ENCODE data around the gene ID1.
A peak's percentile ranks its signal among the peaks of the same experiment; 100 is the strongest.
"Not testable (repeated sequence)": the region's sequence is repeated elsewhere in the genome, so short reads cannot be mapped to it uniquely, and the experiment has no call there.

The ID1 gene

GRCh38 chr20:31603822-31604566 is 1.1 kb upstream of the ID1 start:
- TF ChIP-seq CTCF (conservative IDR thresholded peaks at IDR 0.05; ENCODE audit: low read length) = no peak
- DNase-seq (ENCODE audit: low read depth) = peak; percentile 87
- peak overlapping the region; percentile 96 for H3K4me3 ChIP-seq (ENCODE audit: low read length)

- peak overlapping the region; percentile 96 for H3K4me3 ChIP-seq (ENCODE audit: low read length)
- TF ChIP-seq CTCF (conservative IDR thresholded peaks at IDR 0.05; ENCODE audit: low read length) = no peak
- DNase-seq (ENCODE audit: low read depth) = no peak
Observed at GRCh38 chr20:31604567-31605030, 490 bp upstream of the ID1 start.

- DNase-seq (ENCODE audit: low read depth) = no peak
- TF ChIP-seq CTCF (conservative IDR thresholded peaks at IDR 0.05; ENCODE audit: low read length) = 0 out of 2 replicates have a peak, but pooled peaks have one; percentile 7
- peak overlapping the region; percentile 96 for H3K4me3 ChIP-seq (ENCODE audit: low read length)
Observed at GRCh38 chr20:31605902-31606803, 1.1 kb downstream of the ID1 start.

GRCh38 chr20:31606804-31607639 is 1.9 kb downstream of the ID1 start:
- TF ChIP-seq CTCF (conservative IDR thresholded peaks at IDR 0.05; ENCODE audit: low read length) = no peak
- H3K4me3 ChIP-seq (ENCODE audit: low read length) = peak overlapping the region; percentile 96
- peak; percentile 41 for DNase-seq (ENCODE audit: low read depth)

GRCh38 chr20:31607640-31608250 is 2.7 kb downstream of the ID1 start:
- no peak for TF ChIP-seq CTCF (conservative IDR thresholded peaks at IDR 0.05; ENCODE audit: low read length)
- DNase-seq (ENCODE audit: low read depth) = no peak
- H3K4me3 ChIP-seq (ENCODE audit: low read length) = peak overlapping the region; percentile 96

- peak; percentile 48 for DNase-seq (ENCODE audit: low read depth)
- peak overlapping the region; percentile 20 for H3K4me3 ChIP-seq (ENCODE audit: low read length)
- TF ChIP-seq CTCF (conservative IDR thresholded peaks at IDR 0.05; ENCODE audit: low read length) = no peak
Observed at GRCh38 chr20:31608251-31608945, 3.3 kb downstream of the ID1 start.

- DNase-seq (ENCODE audit: low read depth); H3K4me3 ChIP-seq (ENCODE audit: low read length): not testable (repeated sequence)
Observed at GRCh38 chr20:31612271-31612640, 7.2 kb downstream of the ID1 start.
